HepG2 (cell line): ENCODE data around the gene LIPC. TPM values are rescaled to one million over a fixed set of nuclear protein-coding genes. Genes with fewer than 3 reads are reported as not detected.

Experiments used
- HOXA3 ChIP-seq: sonication (generic); formaldehyde crosslinking; IDR thresholded peaks from 2 replicates; pipeline ENCODE4 v1.5.0; 2020; ENCODE audit warnings: missing genetic modification reagents
- MAFF ChIP-seq: IDR thresholded peaks from 2 replicates; pipeline ENCODE4 v1.6.1; 2011; ENCODE audit warnings: low read depth, low read length, improper control_type of control experiment
- MBD4 ChIP-seq: IDR thresholded peaks from 2 replicates; pipeline ENCODE4 v1.6.1; 2012; ENCODE audit warnings: low read length, inconsistent platforms, borderline replicate concordance
- NR2F1 ChIP-seq, 2 experiments: fragments of 450-650 bp in 1 of 2; formaldehyde crosslinking in 1 of 2; IDR thresholded peaks; 2 replicates each; pipeline versions ENCODE4 v1.5.0 to v1.6.1; 2016 to 2020; ENCODE audit warnings: mild to moderate bottlenecking in 1 of 2, missing compliant biosample characterization in 1 of 2, missing genetic modification reagents in 1 of 2, moderate library complexity in 1 of 2
- PHF8 ChIP-seq: sonication (generic); formaldehyde crosslinking; IDR thresholded peaks from 2 replicates; pipeline ENCODE4 v1.5.0; 2020; ENCODE audit warnings: missing genetic modification reagents
- SALL1 ChIP-seq: sonication (generic); formaldehyde crosslinking; IDR thresholded peaks from 2 replicates; pipeline ENCODE4 v1.8.0; 2022; ENCODE audit warnings: mild to moderate bottlenecking, missing genetic modification reagents
- TCF12 ChIP-seq, 2 experiments: fragments of 450-650 bp in 1 of 2; sonication (generic) in 1 of 2; formaldehyde crosslinking in 1 of 2; IDR thresholded peaks; 2 replicates each; pipeline versions ENCODE4 v1.6.1 to v1.8.0; 2017 to 2022; ENCODE audit warnings: antibody characterized with exemption in 1 of 2, mild to moderate bottlenecking in 1 of 2, missing genetic modification reagents in 1 of 2, moderate library complexity in 1 of 2
- ZFP36L1 ChIP-seq: sonication (generic); formaldehyde crosslinking; IDR thresholded peaks from 2 replicates; pipeline ENCODE4 v1.8.0; 2022; ENCODE audit warnings: mild to moderate bottlenecking, missing genetic modification reagents, moderate library complexity
- ZNF124 ChIP-seq: sonication (generic); formaldehyde crosslinking; IDR thresholded peaks from 2 replicates; pipeline ENCODE4 v1.4.0; 2020; ENCODE audit warnings: missing genetic modification reagents
- ZNF143 ChIP-seq: sonication (generic); formaldehyde crosslinking; IDR thresholded peaks from 2 replicates; pipeline ENCODE4 v1.4.0; 2020; ENCODE audit warnings: missing genetic modification reagents
- ZNF207 ChIP-seq: fragments of 450-650 bp; IDR thresholded peaks from 2 replicates; pipeline ENCODE4 v1.6.1; 2016; ENCODE audit warnings: antibody characterized with exemption, borderline replicate concordance
- ZNF230 ChIP-seq: sonication (generic); formaldehyde crosslinking; IDR thresholded peaks from 2 replicates; pipeline ENCODE4 v1.4.0; 2020; ENCODE audit warnings: mild to moderate bottlenecking, missing genetic modification reagents
- ZNF24 ChIP-seq: fragments of 450-650 bp; IDR thresholded peaks from 2 replicates; pipeline ENCODE4 v1.6.1; 2017; ENCODE audit warnings: antibody characterized with exemption, mild to moderate bottlenecking
- ZNF30 ChIP-seq: sonication (generic); formaldehyde crosslinking; IDR thresholded peaks from 2 replicates; pipeline ENCODE4 v1.5.0; 2020; ENCODE audit warnings: mild to moderate bottlenecking, missing genetic modification reagents
- ZNF563 ChIP-seq: sonication (generic); formaldehyde crosslinking; IDR thresholded peaks from 2 replicates; pipeline ENCODE4 v1.8.0; 2022; ENCODE audit warnings: mild to moderate bottlenecking, moderate library complexity, missing genetic modification reagents
- ZNF672 ChIP-seq: sonication (generic); formaldehyde crosslinking; IDR thresholded peaks from 2 replicates; pipeline ENCODE4 v1.8.1; 2022; ENCODE audit warnings: missing genetic modification reagents
- ZNF792 ChIP-seq: IDR thresholded peaks from 2 replicates; pipeline ENCODE4 v1.6.1; 2016
- polyA plus RNA-seq, 8 experiments: library from polyadenylated mRNA; depleted of rRNA in 3 of 8; stranded (reverse) in 7 of 8; unstranded in 1 of 8; fragments of >200 nt; fragmentation: Illumina TruSeq in 4 of 8; extraction: Trizol in 4 of 8; gene quantifications; 2 replicates each; pipeline versions ENCODE4 v1.2.1 to v1.2.3, GENCODE V29; 2011 to 2016; ENCODE audit warnings: low read depth in 4 of 8, missing spikeins in 1 of 8, mixed read lengths in 1 of 8; ENCODE audit not compliant: insufficient read depth in 1 of 8
- total RNA-seq, 5 experiments: library from RNA; depleted of rRNA; stranded (reverse); fragments of >200 nt; fragmentation: Illumina TruSeq; extraction: Trizol; gene quantifications; 2 replicates each; pipeline ENCODE4 v1.2.3, GENCODE V29; 2016; ENCODE audit warnings: low read depth in 1 of 5
- TF ChIP-seq, protein P1 (sequence below): sonication (generic); formaldehyde crosslinking; IDR thresholded peaks from 2 replicates; pipeline ENCODE4 v1.4.0; 2020; ENCODE audit warnings: mild to moderate bottlenecking, missing genetic modification reagents
- TF ChIP-seq, protein P2 (sequence below): IDR thresholded peaks from 2 replicates; pipeline ENCODE4 v1.6.1; 2016; ENCODE audit warnings: control low read depth
- TF ChIP-seq, protein P3 (sequence below): sonication (generic); formaldehyde crosslinking; IDR thresholded peaks from 2 replicates; pipeline ENCODE4 v1.9.0; 2021; ENCODE audit warnings: missing genetic modification reagents, borderline replicate concordance

Gene LIPC
- total and polyA plus RNA-seq, 2 of the 13 experiments (the other 11 are each of a cell fraction or from before 2014, with no cell fraction given), result 26.0 to 38.0 TPM

DNA sequence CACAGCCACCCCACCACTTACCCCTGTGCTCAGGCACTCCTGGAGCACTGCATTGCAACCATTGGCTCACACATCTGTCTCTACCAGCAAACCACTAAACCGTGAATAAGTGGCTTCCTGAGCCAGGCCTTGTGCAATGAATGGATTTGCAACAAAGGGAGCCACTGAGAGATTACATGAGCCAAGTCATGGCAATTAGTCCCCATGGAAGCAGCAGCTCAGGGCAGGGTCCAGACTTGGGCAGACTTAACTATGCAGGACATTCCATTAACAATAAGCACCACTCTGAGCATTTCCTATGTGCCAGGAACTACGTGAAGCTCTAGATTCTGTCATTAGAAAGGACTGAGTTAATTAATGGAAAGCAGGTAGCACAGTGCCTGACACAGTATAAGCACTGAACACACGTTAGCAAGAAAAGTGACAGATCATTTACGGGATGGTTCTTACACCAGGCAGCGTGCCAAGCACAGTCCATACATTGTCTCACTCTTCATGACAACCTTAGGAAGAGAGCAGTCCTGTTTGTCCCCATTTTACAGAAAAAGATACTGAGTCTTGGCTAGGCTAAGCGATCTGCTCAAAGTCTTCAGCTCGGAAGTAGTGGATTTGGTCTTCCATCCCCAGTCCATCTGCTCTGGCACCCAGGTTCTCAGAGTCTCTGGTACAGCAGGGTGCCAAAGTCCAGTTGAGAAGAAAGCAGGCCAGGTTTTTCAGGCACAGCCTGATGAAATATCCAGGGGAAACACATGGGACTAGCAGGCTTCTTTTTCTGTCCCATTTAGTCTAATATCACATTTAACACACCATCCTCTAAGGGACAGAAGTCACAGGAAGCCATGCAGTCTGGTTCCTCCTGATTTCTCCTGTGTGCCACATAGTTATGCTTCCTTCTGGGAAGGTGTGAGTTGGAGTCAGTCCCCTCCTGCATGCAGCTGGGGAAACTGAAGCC lies 44.1 kb downstream of the LIPC start (continued):
- TF ChIP-seq, protein P1, sequence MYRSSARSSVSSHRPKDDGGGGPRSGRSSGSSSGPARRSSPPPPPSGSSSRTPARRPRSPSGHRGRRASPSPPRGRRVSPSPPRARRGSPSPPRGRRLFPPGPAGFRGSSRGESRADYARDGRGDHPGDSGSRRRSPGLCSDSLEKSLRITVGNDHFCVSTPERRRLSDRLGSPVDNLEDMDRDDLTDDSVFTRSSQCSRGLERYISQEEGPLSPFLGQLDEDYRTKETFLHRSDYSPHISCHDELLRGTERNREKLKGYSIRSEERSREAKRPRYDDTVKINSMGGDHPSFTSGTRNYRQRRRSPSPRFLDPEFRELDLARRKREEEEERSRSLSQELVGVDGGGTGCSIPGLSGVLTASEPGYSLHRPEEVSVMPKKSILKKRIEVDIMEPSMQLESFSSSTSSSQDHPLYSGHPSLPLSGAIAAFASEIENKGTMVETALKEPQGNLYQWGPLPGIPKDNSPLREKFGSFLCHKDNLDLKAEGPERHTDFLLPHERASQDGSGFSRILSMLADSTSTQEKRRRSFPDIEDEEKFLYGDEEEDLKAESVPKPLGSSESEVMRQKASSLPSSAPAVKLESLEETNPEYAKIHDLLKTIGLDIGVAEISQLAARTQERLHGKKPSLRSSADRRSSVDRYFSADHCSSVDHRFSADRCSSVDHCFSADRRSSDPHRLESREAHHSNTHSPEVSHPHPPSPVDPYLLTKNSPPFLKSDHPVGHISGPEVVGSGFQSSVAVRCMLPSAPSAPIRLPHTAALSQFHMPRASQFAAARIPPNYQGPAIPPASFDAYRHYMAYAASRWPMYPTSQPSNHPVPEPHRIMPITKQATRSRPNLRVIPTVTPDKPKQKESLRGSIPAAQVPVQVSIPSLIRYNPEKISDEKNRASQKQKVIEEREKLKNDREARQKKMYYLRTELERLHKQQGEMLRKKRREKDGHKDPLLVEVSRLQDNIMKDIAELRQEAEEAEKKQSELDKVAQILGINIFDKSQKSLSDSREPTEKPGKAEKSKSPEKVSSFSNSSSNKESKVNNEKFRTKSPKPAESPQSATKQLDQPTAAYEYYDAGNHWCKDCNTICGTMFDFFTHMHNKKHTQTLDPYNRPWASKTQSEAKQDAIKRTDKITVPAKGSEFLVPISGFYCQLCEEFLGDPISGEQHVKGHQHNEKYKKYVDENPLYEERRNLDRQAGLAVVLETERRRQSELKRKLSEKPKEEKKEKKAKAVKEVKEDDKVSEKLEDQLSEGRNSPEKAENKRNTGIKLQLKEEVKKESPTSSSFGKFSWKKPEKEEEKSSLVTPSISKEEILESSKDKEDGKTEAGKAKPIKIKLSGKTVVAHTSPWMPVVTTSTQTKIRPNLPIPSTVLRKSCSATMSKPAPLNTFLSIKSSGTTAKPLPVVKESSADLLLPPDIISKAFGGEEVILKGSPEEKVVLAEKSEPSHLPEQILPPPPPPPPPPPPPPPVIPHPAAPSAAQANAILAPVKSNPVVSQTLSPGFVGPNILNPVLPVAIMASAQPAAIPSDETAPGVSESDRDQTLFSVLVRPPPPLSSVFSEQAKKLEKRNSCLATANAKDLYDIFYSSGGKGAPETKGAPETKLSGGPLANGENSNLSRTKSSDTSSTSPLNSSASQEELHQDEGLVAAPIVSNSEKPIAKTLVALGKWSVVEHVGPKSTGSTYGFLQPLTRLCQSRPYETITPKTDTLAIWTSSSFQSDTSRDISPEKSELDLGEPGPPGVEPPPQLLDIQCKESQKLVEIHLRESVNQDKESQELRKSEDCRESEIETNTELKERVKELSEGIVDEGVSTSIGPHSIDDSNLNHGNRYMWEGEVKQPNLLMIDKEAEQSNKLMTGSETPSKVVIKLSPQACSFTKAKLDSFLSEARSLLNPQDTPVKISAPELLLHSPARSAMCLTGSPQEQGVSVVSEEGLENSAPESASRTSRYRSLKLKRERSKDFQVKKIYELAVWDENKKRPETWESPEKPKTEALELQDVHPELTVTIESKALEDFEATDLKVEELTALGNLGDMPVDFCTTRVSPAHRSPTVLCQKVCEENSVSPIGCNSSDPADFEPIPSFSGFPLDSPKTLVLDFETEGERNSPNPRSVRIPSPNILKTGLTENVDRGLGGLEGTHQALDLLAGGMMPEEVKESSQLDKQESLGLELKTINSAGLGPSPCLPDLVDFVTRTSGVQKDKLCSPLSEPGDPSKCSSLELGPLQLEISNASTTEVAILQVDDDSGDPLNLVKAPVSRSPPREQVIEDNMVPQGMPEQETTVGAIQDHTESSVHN (CRISPR knock-in tag), result no peak
- TF ChIP-seq ZFP36L1 (CRISPR knock-in tag), result no peak
- no peak for TF ChIP-seq ZNF143 (CRISPR knock-in tag)
- TF ChIP-seq, protein P2, sequence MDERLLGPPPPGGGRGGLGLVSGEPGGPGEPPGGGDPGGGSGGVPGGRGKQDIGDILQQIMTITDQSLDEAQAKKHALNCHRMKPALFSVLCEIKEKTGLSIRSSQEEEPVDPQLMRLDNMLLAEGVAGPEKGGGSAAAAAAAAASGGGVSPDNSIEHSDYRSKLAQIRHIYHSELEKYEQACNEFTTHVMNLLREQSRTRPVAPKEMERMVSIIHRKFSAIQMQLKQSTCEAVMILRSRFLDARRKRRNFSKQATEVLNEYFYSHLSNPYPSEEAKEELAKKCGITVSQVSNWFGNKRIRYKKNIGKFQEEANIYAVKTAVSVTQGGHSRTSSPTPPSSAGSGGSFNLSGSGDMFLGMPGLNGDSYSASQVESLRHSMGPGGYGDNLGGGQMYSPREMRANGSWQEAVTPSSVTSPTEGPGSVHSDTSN (CRISPR knock-in tag), result no peak
- no peak for TF ChIP-seq ZNF24
- no peak for TF ChIP-seq ZNF207
- TF ChIP-seq NR2F1 (CRISPR knock-in tag; IDR thresholded peaks at IDR 0.05), result no peak
- TF ChIP-seq ZNF124 (CRISPR knock-in tag), result no peak
- TF ChIP-seq ZNF230 (CRISPR knock-in tag), result no peak
- TF ChIP-seq MBD4, result no peak
- no peak for TF ChIP-seq ZNF30 (CRISPR knock-in tag)
- TF ChIP-seq SALL1 (CRISPR knock-in tag), result peak; percentile 72
- TF ChIP-seq ZNF563 (CRISPR knock-in tag), result no peak
- no peak for TF ChIP-seq TCF12 (IDR thresholded peaks at IDR 0.05)
- TF ChIP-seq TCF12 (CRISPR knock-in tag; IDR thresholded peaks at IDR 0.05), result no peak
- 0 out of 2 replicates have a peak, but pooled peaks have one; percentile 31 for TF ChIP-seq ZNF792 (CRISPR knock-in tag)
- no peak for TF ChIP-seq MAFF
- TF ChIP-seq, protein P3, sequence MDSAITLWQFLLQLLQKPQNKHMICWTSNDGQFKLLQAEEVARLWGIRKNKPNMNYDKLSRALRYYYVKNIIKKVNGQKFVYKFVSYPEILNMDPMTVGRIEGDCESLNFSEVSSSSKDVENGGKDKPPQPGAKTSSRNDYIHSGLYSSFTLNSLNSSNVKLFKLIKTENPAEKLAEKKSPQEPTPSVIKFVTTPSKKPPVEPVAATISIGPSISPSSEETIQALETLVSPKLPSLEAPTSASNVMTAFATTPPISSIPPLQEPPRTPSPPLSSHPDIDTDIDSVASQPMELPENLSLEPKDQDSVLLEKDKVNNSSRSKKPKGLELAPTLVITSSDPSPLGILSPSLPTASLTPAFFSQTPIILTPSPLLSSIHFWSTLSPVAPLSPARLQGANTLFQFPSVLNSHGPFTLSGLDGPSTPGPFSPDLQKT (CRISPR knock-in tag), result no peak
- TF ChIP-seq ZNF672 (CRISPR knock-in tag), result no peak
- TF ChIP-seq PHF8 (CRISPR knock-in tag), result no peak
- TF ChIP-seq HOXA3 (CRISPR knock-in tag), result peak; percentile 51; the same call in 1 of the 2 replicates
